Common myeloid progenitor, CD34-positive (primary cell): ENCODE results near the gene WDR4.
"Not testable (repeated sequence)": the region's sequence is repeated elsewhere in the genome, so short reads cannot be mapped to it uniquely, and the experiment has no call there.

ENCODE experiments used
- CTCF ChIA-PET: fragments of 350-600 bp; sonication (Branson Sonifier 250); formaldehyde crosslinking; loops from one replicate; lab custom pipeline; 2021; ENCODE audit warnings: antibody characterized with exemption; lab: Charles Lee
- POLR2A ChIA-PET: fragments of 350-600 bp; sonication (Branson Sonifier 250); formaldehyde crosslinking; loops from one replicate; lab custom pipeline; 2021; ENCODE audit warnings: antibody characterized with exemption; lab: Charles Lee
- DNase-seq, 3 donors: peaks; one replicate each; pipeline versions ENCODE4 v3.0.0 to v3.0.0-alpha.2; 2013
- H3K27ac ChIP-seq, 2 experiments: 1 replicate in 1 of 2; 2 replicates in 1 of 2; pipeline ENCODE4 v1.7.0; 2013; ENCODE audit warnings: inconsistent platforms in 2 of 2, low read length in 2 of 2, mild to moderate bottlenecking in 2 of 2, low read depth in 1 of 2, moderate library complexity in 1 of 2; ENCODE audit not compliant: severe bottlenecking in 2 of 2, insufficient read depth in 1 of 2, poor library complexity in 1 of 2
- H3K27me3 ChIP-seq, 5 experiments: replicated peaks in 2 of 5; 1 replicate in 3 of 5; 2 replicates in 2 of 5; pipeline versions ENCODE4 v1.6.1 to v1.7.0; 2013; ENCODE audit warnings: low read length in 4 of 5, mild to moderate bottlenecking in 2 of 5, moderate library complexity in 2 of 5, inconsistent platforms in 1 of 5; ENCODE audit not compliant: insufficient read depth in 5 of 5, control insufficient read depth in 4 of 5
- H3K36me3 ChIP-seq, 4 experiments: 1 replicate in 2 of 4; 2 replicates in 2 of 4; pipeline versions ENCODE4 v1.6.1 to v1.7.0; 2013; ENCODE audit warnings: low read length in 3 of 4, control low read depth in 1 of 4, mild to moderate bottlenecking in 1 of 4; ENCODE audit not compliant: control insufficient read depth in 4 of 4, insufficient read depth in 4 of 4
- H3K4me1 ChIP-seq, 4 experiments: 1 replicate in 3 of 4; 2 replicates in 1 of 4; pipeline versions ENCODE4 v1.6.1 to v1.7.1; 2013; ENCODE audit warnings: low read length in 3 of 4, mild to moderate bottlenecking in 3 of 4, control low read depth in 1 of 4, inconsistent platforms in 1 of 4, moderate library complexity in 1 of 4; ENCODE audit not compliant: control insufficient read depth in 4 of 4, insufficient read depth in 4 of 4; ENCODE audit errors: control extremely low read depth in 1 of 4
- H3K4me3 ChIP-seq, 7 experiments: 1 replicate in 4 of 7; 2 replicates in 3 of 7; pipeline versions ENCODE4 v1.5.1 to v1.7.0; 2013; ENCODE audit warnings: mild to moderate bottlenecking in 7 of 7, low read length in 6 of 7, moderate library complexity in 6 of 7, inconsistent platforms in 2 of 7, low read depth in 2 of 7, control low read depth in 1 of 7; ENCODE audit not compliant: insufficient read depth in 4 of 7, control insufficient read depth in 1 of 7; ENCODE audit errors: extremely low read depth in 1 of 7
- H3K9me3 ChIP-seq, 5 experiments: 1 replicate in 4 of 5; 2 replicates in 1 of 5; pipeline versions ENCODE4 v1.6.1 to v1.7.1; 2013; ENCODE audit warnings: low read length in 4 of 5, mild to moderate bottlenecking in 2 of 5, inconsistent platforms in 1 of 5, low read depth in 1 of 5, moderate library complexity in 1 of 5; ENCODE audit not compliant: control insufficient read depth in 4 of 5, insufficient read depth in 2 of 5; ENCODE audit errors: control extremely low read depth in 1 of 5
- WGBS: methylation state at CpG from one replicate; pipeline ENCODE4 v1.1.5; 2013; ENCODE audit not compliant: insufficient coverage; 5-methylcytosine and 5-hydroxymethylcytosine counted together

Gene WDR4

GRCh38 chr21:42850463-42850862 lies 28.9 kb downstream of the WDR4 start:
- peaks cover 2 to 92% (median 62%) of the 10 kb centered on the region in 4 experiments for H3K36me3 ChIP-seq
- 89% methylated on average over 8 of the region's 10 CpGs for WGBS
- H3K27ac ChIP-seq = no peak overlapping the region
- no peaks in the 10 kb centered on the region for H3K9me3 ChIP-seq
- H3K27me3 ChIP-seq = no peaks in the 10 kb centered on the region
- no peak for DNase-seq
- H3K4me3 ChIP-seq = no peak overlapping the region
- ChIA-PET POLR2A (no interaction called here), CTCF (no interaction called here)
- H3K4me1 ChIP-seq = peaks cover 0 to 4% (median 2%) of the 10 kb centered on the region in 4 experiments

GRCh38 chr21:42849759-42850412 lies 29.5 kb downstream of the WDR4 start:
- Histone ChIP-seq H3K27ac (no peak overlapping the region), H3K27me3 (no peaks in the 10 kb centered on the region), H3K9me3 (no peaks in the 10 kb centered on the region), H3K36me3 (peaks cover 2 to 92% (median 63%) of the 10 kb centered on the region in 4 experiments), H3K4me3 (no peak overlapping the region), H3K4me1 (peaks cover 0 to 4% (median 2%) of the 10 kb centered on the region in 4 experiments)
- 96% methylated on average over 27 of the region's 29 CpGs for WGBS
- ChIA-PET CTCF (no interaction called here), POLR2A (no interaction called here)
- DNase-seq = no peak

DNA sequence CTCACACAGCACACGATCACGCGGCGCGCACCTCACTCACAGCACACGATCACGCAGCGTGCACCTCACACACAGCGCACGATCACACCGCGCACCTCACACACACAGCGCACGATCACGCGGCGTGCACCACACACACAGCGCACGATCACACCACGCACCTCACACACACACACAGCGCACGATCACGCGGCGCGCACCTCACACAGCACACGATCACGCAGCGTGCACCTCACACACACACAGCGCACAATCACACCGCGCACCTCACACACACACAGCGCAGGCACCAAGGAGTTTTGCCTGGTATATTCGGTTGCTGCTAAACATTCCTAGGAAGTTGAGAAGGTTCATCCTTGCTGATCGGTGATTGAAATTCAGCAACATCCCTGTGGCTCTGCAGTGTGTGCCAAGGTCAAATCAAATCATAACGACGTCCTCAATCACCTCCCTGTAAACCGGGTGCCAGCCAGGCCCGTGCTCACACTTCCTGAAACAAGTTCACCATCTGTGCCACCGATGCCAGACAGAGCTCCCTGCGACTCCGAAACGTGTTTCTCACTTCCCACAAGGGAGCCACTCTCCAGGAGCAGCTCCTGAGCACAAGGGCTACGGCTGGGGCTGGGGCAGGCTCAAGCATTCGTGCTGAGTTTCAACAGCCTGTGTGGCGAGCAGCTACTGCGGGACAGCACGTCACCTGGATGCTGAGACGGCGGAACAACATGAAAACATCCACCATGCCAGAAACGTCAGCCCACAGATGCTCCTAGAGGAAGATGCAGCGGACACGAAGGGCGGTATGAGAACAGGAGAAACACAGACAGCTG lies 30.2 kb downstream of the WDR4 start:
- CTCF ChIA-PET = no interaction called here
- 91% methylated on average over 41 of the region's 54 CpGs for WGBS
- POLR2A ChIA-PET = no interaction called here

DNA sequence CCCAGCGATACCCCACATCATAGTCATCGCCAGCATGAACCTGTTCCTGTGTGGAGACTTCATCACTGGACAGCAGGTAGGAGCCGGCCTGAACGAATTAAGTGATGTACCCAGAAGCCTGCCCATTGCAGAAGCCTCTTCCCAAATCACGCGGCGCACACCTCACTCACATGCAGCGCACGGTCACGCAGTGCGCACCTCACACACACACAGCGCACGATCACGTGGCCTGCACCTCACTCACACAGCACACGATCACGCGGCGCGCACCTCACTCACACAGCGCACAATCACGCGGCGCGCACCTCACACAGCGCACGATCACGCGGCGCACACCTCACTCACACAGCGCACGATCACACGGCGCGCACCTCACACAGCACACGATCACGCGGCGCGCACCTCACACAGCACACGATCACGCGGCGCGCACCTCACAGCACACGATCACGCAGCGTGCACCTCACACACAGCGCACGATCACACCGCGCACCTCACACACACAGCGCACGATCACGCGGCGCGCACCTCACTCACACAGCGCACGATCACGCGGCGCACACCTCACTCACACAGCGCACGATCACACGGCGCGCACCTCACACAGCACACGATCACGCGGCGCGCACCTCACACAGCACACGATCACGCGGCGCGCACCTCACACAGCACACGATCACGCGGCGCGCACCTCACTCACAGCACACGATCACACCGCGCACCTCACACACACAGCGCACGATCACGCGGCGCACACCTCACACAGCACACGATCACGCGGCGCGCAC lies 31.0 kb downstream of the WDR4 start:
- H3K27ac ChIP-seq, POLR2A ChIA-PET, H3K4me3 ChIP-seq, H3K9me3 ChIP-seq, DNase-seq, H3K4me1 ChIP-seq, H3K27me3 ChIP-seq, CTCF ChIA-PET: not testable (repeated sequence)
- WGBS = 97% methylated on average over 49 of the region's 95 CpGs
- peaks cover 5 to 88% (median 58%) of the 10 kb centered on the region in 4 experiments for H3K36me3 ChIP-seq

More for the DNA sequence above, 30.2 kb downstream of the WDR4 start:
- DNase-seq = no peak
- Histone ChIP-seq H3K4me1 (peaks cover 0 to 4% (median 2%) of the 10 kb centered on the region in 4 experiments), H3K27ac (no peak overlapping the region), H3K27me3 (no peaks in the 10 kb centered on the region), H3K36me3 (peaks cover 5 to 92% (median 64%) of the 10 kb centered on the region in 4 experiments), H3K9me3 (no peaks in the 10 kb centered on the region), H3K4me3 (no peak overlapping the region)

DNA sequence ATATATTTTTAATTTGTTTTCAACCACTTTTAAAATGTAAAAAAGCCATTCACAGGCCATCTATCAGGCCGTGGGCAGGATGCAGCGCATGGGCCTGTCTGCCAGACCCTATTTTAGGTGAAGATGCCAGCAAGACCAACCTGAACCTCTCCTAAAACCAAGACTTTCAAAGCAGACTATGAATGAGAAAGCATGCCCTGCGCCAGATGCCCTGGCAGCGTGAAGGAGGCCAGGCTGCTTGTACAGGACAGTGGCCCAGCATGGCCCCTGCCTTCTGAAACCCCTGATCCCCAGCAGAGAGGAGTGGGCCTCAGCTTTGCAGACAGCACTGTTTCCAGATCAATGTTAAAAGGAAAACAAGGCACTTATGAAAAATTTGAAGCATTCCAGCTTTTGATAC lies 31.6 kb downstream of the WDR4 start:
- Histone ChIP-seq H3K9me3 (no peaks in the 10 kb centered on the region), H3K27ac (no peak overlapping the region), H3K4me1 (peaks cover 0 to 4% (median 2%) of the 10 kb centered on the region in 4 experiments), H3K4me3 (no peak overlapping the region), H3K36me3 (peaks cover 5 to 87% (median 57%) of the 10 kb centered on the region in 4 experiments), H3K27me3 (no peaks in the 10 kb centered on the region)
- WGBS = 100% methylated on average over 4 of the region's 4 CpGs
- ChIA-PET POLR2A (no interaction called here), CTCF (no interaction called here)
- DNase-seq = no peak

DNA sequence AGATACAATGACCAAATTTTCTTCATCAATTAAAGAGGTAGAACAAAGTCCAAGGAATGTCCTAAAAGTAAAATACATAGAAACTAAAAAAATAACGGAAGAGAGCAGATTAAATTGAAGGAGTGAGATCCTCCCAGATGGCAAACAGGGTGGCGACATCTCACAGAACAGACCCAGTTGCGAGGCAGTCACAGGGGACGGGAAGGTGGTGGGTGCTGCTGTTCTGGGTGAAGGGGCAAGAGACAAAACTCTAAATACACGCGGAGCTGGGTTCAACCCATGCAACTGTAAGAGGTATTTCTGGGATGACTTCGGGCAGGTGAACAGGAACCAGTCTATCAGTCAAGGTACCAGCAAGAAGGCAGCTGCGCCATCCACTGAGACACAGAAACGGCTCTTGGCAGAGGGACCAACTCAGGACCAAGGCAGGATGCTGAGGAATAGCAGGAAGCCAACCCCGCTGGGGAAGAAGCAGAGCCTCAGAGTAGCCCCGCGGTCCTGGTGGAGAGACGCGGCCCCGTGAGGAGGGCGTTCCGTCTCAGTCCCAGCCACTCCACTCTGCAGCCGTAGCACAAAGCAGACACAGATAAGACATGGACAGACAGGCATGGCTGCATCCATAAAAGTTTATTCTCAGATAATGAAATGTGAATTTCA lies 32.2 kb downstream of the WDR4 start:
- WGBS = 92% methylated on average over 18 of the region's 18 CpGs
- H3K36me3 ChIP-seq = peaks cover 5 to 88% (median 58%) of the 10 kb centered on the region in 4 experiments
- H3K9me3 ChIP-seq = no peaks in the 10 kb centered on the region
- H3K27me3 ChIP-seq = no peaks in the 10 kb centered on the region
- no peak for DNase-seq
- H3K4me1 ChIP-seq = peaks cover 0 to 4% (median 2%) of the 10 kb centered on the region in 4 experiments
- H3K27ac ChIP-seq = no peak overlapping the region
- CTCF ChIA-PET = no interaction called here
- H3K4me3 ChIP-seq = no peak overlapping the region
- POLR2A ChIA-PET = no interaction called here
